RPMI7951 (cell line): ENCODE results near the gene PLOD1. TPM values are rescaled to one million over a fixed set of nuclear protein-coding genes. Genes with fewer than 3 reads are reported as not detected.

Source experiments
- total RNA-seq: library from RNA; depleted of rRNA; stranded (reverse); fragments of >200 nt; shearing (Covaris generic); gene quantifications from 2 replicates; pipeline ENCODE4 v1.2.3, GENCODE V29; 2014; rRNA removed

PLOD1 gene
- total RNA-seq, 1 experiment from 2014 or later, result 395 TPM

Other genes with a start within 250 kb of the PLOD1 start
- gene DRAXIN, start 243.0 kb upstream of the PLOD1 start, total RNA-seq, result under 0.01 and 0.10 TPM in 2 replicates
- 53.5 and 94.5 TPM in 2 replicates for gene AGTRAP, start 198.6 kb upstream of the PLOD1 start, total RNA-seq
- gene C1orf167, start 172.5 kb upstream of the PLOD1 start, total RNA-seq, result not detected in 2 replicates
- gene MTHFR, start 128.8 kb upstream of the PLOD1 start, total RNA-seq, result 3.2 and 3.4 TPM in 2 replicates
- gene CLCN6, start 128.5 kb upstream of the PLOD1 start, total RNA-seq, result 5.5 and 6.2 TPM in 2 replicates
- not detected in 2 replicates for gene NPPA, start 86.9 kb upstream of the PLOD1 start, total RNA-seq
- gene NPPB, start 75.8 kb upstream of the PLOD1 start, total RNA-seq, result not detected in 2 replicates
- 53.2 and 58.2 TPM in 2 replicates for gene KIAA2013, start 8.3 kb upstream of the PLOD1 start, total RNA-seq
- gene MFN2, start 45.7 kb downstream of the PLOD1 start, total RNA-seq, result 36.0 and 38.9 TPM in 2 replicates
- 25.1 and 35.0 TPM in 2 replicates for gene MIIP, start 84.8 kb downstream of the PLOD1 start, total RNA-seq
- not detected in 2 replicates for gene TNFRSF8, start 128.6 kb downstream of the PLOD1 start, total RNA-seq
- gene TNFRSF1B, start 232.3 kb downstream of the PLOD1 start, total RNA-seq, result not detected in 2 replicates